Natural killer cell treated with Interleukin-12 subunit alpha and Interleukin-12 subunit beta and Interleukin-15 and Interleukin-18, amount 100 ng/mL, for 72 hours (primary cell): ENCODE measurements around the gene CUL2. TPM values are rescaled to one million over a fixed set of nuclear protein-coding genes. Genes with fewer than 3 reads are reported as not detected.
"Not testable (repeated sequence)": the region's sequence is repeated elsewhere in the genome, so short reads cannot be mapped to it uniquely, and the experiment has no call there.

Experiments
- ATAC-seq, 2 donors: fragments of 150-1000 bp; cut with Tn5 transposase in 1 of 2; sonication (Bioruptor Pico), chemical (Tn5 transposase) in 1 of 2; 2 replicates each; pipeline ENCODE4 v1.10.0; 2021
- DNase-seq: peaks from one replicate; pipeline ENCODE4 v3.0.0; 2022; ENCODE audit warnings: low spot score
- H3K27ac Mint-ChIP-seq, 2 donors: 1 replicate in 1 of 2; 2 replicates in 1 of 2; pipeline ENCODE4 v1.8.0; 2022; ENCODE audit warnings: mixed read lengths in 2 of 2, mild to moderate bottlenecking in 1 of 2, moderate library complexity in 1 of 2
- H3K27me3 Mint-ChIP-seq, 2 donors: 1 replicate in 1 of 2; 2 replicates in 1 of 2; pipeline ENCODE4 v1.8.0; 2022; ENCODE audit warnings: mixed read lengths in 2 of 2
- H3K36me3 Mint-ChIP-seq: one replicate; pipeline ENCODE4 v1.8.0; 2022; ENCODE audit warnings: mixed read lengths
- H3K4me1 Mint-ChIP-seq, 2 donors: 1 replicate in 1 of 2; 2 replicates in 1 of 2; pipeline ENCODE4 v1.8.0; 2022; ENCODE audit warnings: low read depth in 2 of 2, mixed read lengths in 2 of 2, mild to moderate bottlenecking in 1 of 2
- H3K4me3 Mint-ChIP-seq: one replicate; pipeline ENCODE4 v1.8.0; 2022; ENCODE audit warnings: mixed read lengths
- H3K9me3 Mint-ChIP-seq: 2 replicates; pipeline ENCODE4 v1.8.0; 2022; ENCODE audit warnings: mixed read lengths
- total RNA-seq, 2 donors: library from RNA; stranded (reverse); gene quantifications; one replicate each; pipeline ENCODE4 v1.2.3, GENCODE V29; 2022

The CUL2 gene
- total RNA-seq, 2 donors from 2014 or later, result 42.8 to 45.7 TPM

GRCh38 chr10:35103882-35104281 is 13.7 kb upstream of the CUL2 start:
- H3K9me3 Mint-ChIP-seq, result no peaks in the 10 kb centered on the region

GRCh38 chr10:35097510-35097909 is 7.4 kb upstream of the CUL2 start:
- Mint-ChIP-seq H3K4me3 (no peak overlapping the region), H3K27ac (no peak overlapping the region), H3K27me3 (peaks cover 15 to 17% of the 10 kb centered on the region in 2 donors), H3K4me1 (no peaks in the 10 kb centered on the region), H3K9me3 (no peaks in the 10 kb centered on the region), H3K36me3 (no peaks in the 10 kb centered on the region)
- ATAC-seq, result no peak
- no peak for DNase-seq

More at GRCh38 chr10:35103882-35104281, 13.7 kb upstream of the CUL2 start:
- ATAC-seq (no peak), DNase-seq (no peak)
- no peak overlapping the region for H3K4me3 Mint-ChIP-seq
- H3K27me3 Mint-ChIP-seq, result peaks cover 0 to 4% of the 10 kb centered on the region in 2 donors
- H3K36me3 Mint-ChIP-seq, result no peaks in the 10 kb centered on the region
- no peak overlapping the region for H3K27ac Mint-ChIP-seq
- H3K4me1 Mint-ChIP-seq, result no peaks in the 10 kb centered on the region

DNA sequence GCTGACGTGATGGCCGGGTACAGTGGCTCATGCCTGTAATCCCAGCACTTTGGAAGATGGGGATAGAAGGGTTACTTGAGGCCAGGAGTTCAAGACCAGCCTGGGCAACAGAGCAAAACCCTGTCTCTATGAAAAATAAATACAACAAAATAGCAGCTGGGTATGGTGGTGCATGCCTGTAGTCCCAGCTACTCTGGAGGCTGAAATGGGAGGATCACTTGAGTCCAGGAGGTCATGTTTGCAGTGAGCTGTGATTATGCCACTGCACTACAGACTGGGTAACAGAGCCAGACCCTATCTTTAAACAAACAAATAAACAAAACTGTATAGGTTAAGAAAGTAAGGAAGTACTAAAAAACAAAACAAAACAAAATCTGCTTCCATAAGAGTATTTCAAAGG is 6.2 kb upstream of the CUL2 start:
- no peak overlapping the region for H3K4me3 Mint-ChIP-seq
- DNase-seq (no peak), ATAC-seq (no peak)
- H3K9me3 Mint-ChIP-seq, result no peaks in the 10 kb centered on the region
- H3K36me3 Mint-ChIP-seq, result no peaks in the 10 kb centered on the region
- no peak overlapping the region for H3K27ac Mint-ChIP-seq
- peaks cover 2% of the 10 kb centered on the region in 2 donors for H3K4me1 Mint-ChIP-seq
- peaks cover 15 to 17% of the 10 kb centered on the region in 2 donors for H3K27me3 Mint-ChIP-seq

GRCh38 chr10:35092851-35093250 is 2.7 kb upstream of the CUL2 start:
- Mint-ChIP-seq H3K27me3 (peaks cover 8 to 9% of the 10 kb centered on the region in 2 donors), H3K27ac (no peak overlapping the region), H3K4me1 (peaks cover 25 to 30% of the 10 kb centered on the region in 2 donors), H3K9me3 (no peaks in the 10 kb centered on the region), H3K36me3 (peaks cover 1% of the 10 kb centered on the region), H3K4me3 (no peak overlapping the region)
- DNase-seq (no peak), ATAC-seq (no peak)

DNA sequence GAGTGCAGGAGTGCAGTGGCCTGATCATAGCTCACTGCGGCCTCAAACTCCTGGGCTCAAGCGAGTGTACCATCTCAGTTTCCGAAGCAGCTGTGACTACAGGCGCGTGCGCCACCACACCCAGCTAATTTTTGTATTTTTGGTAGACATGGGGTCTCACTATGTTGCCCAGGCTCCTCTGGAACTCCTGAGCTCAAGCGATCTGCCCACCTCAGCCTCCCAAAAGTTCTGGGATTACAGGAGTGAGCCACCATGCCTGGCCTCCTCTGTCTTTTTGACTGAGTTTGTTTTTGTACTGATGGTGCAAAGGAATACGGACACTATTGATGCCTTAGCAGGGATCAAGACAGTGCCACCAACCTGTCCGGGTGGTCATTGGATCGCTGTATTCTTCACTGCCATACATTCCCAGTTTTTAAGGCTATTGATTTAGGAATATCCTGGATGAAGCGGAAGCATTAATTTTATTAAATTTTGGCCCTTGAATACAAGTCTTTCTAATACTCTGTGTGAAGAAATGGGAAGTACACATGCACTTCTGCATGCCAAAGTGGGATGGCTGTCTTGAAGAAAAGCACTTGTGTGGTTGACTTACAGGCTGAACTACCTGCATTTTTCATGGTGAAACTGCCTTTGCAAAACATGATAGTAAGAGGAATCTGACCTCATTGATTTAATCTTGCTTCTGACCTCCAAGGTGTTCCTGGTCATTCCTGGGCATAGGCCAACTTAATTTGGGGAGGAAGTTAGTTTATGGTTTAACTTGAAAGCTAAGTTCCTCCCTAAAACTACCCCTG is 2.1 kb upstream of the CUL2 start:
- Mint-ChIP-seq H3K36me3 (peaks cover 8% of the 10 kb centered on the region), H3K27me3 (peaks cover 8 to 9% of the 10 kb centered on the region in 2 donors), H3K9me3 (no peaks in the 10 kb centered on the region), H3K27ac (no peak overlapping the region), H3K4me3 (no peak overlapping the region), H3K4me1 (peaks cover 32 to 36% of the 10 kb centered on the region in 2 donors)
- DNase-seq (no peak), ATAC-seq (no peak)

DNA sequence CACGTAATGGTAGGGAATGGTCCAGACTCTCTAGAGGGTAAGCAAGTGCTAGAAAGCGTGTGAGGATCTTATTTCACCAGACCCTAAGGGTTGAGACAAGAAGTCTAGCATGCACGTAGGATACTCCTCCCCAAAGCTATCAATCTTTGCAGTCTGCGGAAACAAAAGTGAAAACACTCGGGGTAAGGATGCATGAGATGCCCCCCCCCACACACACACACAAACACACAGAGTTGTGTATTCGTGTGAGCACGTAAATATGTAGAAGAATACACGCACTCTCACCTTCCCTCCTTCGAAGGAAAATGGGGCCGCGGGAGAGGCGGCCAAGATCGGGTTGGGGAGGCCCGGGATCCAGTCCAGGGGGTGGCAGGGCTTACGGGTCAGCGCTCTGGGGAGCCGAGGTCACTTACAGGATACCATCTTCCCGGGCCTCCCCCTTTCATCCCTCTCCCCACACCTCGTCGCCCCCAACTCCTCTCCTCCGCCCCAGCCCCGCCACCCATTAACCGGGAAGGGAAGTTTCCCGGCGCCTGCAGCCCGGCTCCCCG is 455 bp downstream of the CUL2 start:
- H3K4me1 Mint-ChIP-seq, result peaks cover 42 to 47% of the 10 kb centered on the region in 2 donors
- ATAC-seq, result peak; percentile 25 to 53
- H3K4me3 Mint-ChIP-seq, result peak overlapping the region; percentile 96
- H3K27me3 Mint-ChIP-seq, result no peaks in the 10 kb centered on the region
- peaks cover 8% of the 10 kb centered on the region for H3K36me3 Mint-ChIP-seq
- DNase-seq, result no peak
- no peaks in the 10 kb centered on the region for H3K9me3 Mint-ChIP-seq
- H3K27ac Mint-ChIP-seq, result peak overlapping the region; percentile 91 to 93

DNA sequence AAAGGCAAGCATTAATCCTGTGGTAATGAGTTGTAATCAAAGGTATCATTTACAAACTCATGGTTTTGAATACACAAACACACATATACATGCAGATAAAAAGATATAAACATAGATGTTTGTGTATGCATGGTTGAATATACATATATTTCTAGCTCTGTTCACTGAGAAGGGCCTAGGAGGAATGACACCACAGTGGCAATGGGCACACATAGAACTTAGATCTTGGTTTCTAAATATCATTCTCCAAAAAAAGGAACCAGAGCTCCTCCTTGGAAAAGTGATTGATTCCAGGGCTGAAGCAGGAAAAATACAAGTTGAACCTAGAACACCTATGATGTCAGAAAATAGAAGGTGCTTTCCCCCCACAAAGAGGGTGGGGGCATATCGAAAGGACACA is 6.9 kb downstream of the CUL2 start:
- no peak for DNase-seq
- Mint-ChIP-seq H3K4me1 (peaks cover 47 to 51% of the 10 kb centered on the region in 2 donors), H3K4me3 (no peak overlapping the region), H3K27ac (no peak overlapping the region), H3K27me3 (no peaks in the 10 kb centered on the region), H3K9me3 (no peaks in the 10 kb centered on the region), H3K36me3 (peaks cover 8% of the 10 kb centered on the region)
- no peak for ATAC-seq

DNA sequence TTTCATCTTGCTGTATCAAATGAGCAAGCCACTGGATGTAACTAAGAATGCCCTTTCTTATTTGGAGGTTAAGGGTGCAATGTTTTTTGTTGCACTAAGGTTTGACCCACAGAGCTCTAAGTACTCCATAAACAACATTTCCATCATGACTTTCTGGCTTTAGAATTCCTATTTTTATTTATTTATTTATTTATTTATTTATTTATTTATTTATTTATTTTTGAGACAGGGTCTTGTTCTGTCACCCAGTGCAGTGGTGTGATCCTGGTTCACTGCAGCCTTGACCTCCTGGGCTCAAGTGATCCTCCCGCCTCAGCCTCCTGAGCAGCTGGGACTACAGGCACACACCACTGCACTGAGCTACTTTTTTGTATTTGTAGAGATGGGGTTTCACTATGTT is 9.9 kb downstream of the CUL2 start:
- H3K27me3 Mint-ChIP-seq, H3K36me3 Mint-ChIP-seq, H3K4me3 Mint-ChIP-seq, DNase-seq, H3K27ac Mint-ChIP-seq, H3K9me3 Mint-ChIP-seq, ATAC-seq: not testable (repeated sequence)
- H3K4me1 Mint-ChIP-seq, result peaks cover 28 to 31% of the 10 kb centered on the region in 2 donors

- H3K36me3 Mint-ChIP-seq, result no peaks in the 10 kb centered on the region
- H3K9me3 Mint-ChIP-seq, result no peaks in the 10 kb centered on the region
- H3K27me3 Mint-ChIP-seq, result no peaks in the 10 kb centered on the region
- no peak for DNase-seq
- H3K4me3 Mint-ChIP-seq, result no peak overlapping the region
- H3K4me1 Mint-ChIP-seq, result peaks cover 31% of the 10 kb centered on the region in 2 donors
- ATAC-seq, result no peak
- no peak overlapping the region for H3K27ac Mint-ChIP-seq
Measured at GRCh38 chr10:35079763-35080162, 10.4 kb downstream of the CUL2 start.

DNA sequence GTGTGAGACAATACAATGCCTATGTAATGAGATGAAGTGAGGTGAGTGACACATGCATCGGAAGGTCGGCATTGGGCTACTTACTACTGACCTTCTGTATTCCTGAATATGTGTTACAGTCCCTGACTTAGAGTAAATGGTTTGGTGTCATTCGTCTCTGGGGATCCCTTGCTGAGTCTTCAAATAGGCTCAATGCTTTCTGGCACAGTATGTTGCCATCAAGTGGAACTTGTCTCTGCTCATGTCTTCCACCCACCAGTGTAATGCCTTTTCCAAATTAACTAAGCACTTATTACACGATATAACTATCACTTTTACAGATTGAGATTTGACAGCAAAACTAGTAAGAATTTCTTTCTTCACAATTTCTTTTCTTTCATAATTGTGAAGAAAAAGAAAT is 10.9 kb downstream of the CUL2 start:
- no peak for ATAC-seq
- Mint-ChIP-seq H3K4me1 (peaks cover 31% of the 10 kb centered on the region in 2 donors), H3K9me3 (no peaks in the 10 kb centered on the region), H3K27me3 (no peaks in the 10 kb centered on the region), H3K4me3 (no peak overlapping the region), H3K27ac (no peak overlapping the region), H3K36me3 (no peaks in the 10 kb centered on the region)
- DNase-seq, result no peak

DNA sequence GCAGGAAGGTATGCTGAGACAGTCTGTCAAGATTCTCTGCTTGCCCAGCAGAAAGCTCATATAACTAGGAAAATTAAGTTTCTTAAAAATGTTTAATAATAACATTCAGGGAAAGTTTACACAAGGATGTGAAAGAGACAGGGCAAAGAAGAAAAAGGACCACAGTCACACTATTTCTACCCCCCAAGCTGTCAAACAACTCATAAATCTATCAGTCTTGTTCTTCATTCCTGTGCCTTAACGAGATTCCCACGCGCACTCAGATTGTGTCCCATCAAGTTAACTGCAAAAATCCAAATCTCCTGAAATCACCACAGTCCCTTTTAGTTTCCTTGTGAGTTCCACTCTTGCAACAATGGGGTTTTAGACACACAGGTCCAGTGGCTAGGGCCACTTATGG is 14.9 kb downstream of the CUL2 start:
- Mint-ChIP-seq H3K4me3 (no peak overlapping the region), H3K27me3 (no peaks in the 10 kb centered on the region), H3K36me3 (no peaks in the 10 kb centered on the region), H3K4me1 (peaks cover 15 to 18% of the 10 kb centered on the region in 2 donors), H3K9me3 (no peaks in the 10 kb centered on the region), H3K27ac (no peak overlapping the region)
- DNase-seq (no peak), ATAC-seq (no peak)

DNA sequence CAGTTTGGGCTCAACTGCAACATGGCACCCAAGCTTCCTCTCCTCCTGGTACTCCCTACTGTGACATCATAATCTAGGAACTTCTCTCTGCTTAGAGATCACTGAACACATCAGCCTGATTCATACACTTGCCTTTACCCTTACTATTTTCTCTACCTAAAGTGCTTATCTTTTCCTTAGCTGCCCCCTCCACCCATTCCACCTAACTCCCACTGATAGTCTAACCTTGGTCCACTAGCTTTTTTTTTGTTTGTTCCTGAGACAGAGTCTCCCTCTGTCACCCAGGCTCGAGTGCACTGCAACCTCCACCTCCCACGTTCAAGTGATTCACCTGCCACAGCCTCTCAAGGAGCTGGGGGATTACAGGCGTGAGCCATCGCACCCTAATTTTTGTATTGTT is 15.9 kb downstream of the CUL2 start:
- no peak for DNase-seq
- no peak overlapping the region for H3K4me3 Mint-ChIP-seq
- no peaks in the 10 kb centered on the region for H3K27me3 Mint-ChIP-seq
- no peaks in the 10 kb centered on the region for H3K9me3 Mint-ChIP-seq
- H3K27ac Mint-ChIP-seq, result no peak overlapping the region
- no peak for ATAC-seq
- no peaks in the 10 kb centered on the region for H3K36me3 Mint-ChIP-seq
- peaks cover 9 to 13% of the 10 kb centered on the region in 2 donors for H3K4me1 Mint-ChIP-seq

- no peaks in the 10 kb centered on the region for H3K27me3 Mint-ChIP-seq
- H3K4me3 Mint-ChIP-seq, result no peak overlapping the region
- no peak for DNase-seq
- H3K27ac Mint-ChIP-seq, result peak overlapping the region in 1 of 2 donors; percentile 75
- no peak for ATAC-seq
- H3K9me3 Mint-ChIP-seq, result no peaks in the 10 kb centered on the region
- H3K4me1 Mint-ChIP-seq, result peaks cover 7 to 13% of the 10 kb centered on the region in 2 donors
- H3K36me3 Mint-ChIP-seq, result no peaks in the 10 kb centered on the region
Measured at GRCh38 chr10:35070521-35070920, 19.6 kb downstream of the CUL2 start.

DNA sequence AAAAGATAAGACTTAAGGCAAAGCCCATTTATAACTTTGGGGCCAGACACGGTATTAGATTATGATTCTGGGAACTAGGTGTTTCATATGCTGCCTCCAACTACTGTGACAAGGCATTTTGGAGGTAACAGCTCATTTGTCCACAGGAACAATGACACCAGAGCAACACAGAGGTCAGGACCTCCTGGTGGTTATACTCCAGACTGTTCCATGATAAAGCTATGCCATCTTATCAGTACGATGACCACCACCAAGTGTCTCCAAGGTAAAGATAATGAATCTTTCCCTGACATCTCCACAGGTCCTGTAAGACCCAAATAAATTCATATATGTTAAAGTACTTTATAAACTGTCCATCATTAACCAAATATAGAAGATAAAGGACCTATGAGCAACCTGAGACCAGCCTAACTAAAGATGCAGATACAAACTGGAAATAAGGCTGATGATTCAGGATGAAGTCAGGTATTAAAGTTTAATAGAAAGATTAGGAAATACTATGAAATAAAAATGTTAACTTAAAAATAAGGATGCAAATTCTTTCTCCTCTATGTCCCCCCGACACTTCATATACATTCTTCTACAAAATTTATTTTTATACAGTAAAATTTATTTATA is 26.2 kb downstream of the CUL2 start:
- H3K4me3 Mint-ChIP-seq, result no peak overlapping the region

More for the DNA sequence above, 26.2 kb downstream of the CUL2 start:
- ATAC-seq (no peak), DNase-seq (no peak)
- Mint-ChIP-seq H3K27me3 (no peaks in the 10 kb centered on the region), H3K4me1 (peaks cover 4 to 6% of the 10 kb centered on the region in 2 donors), H3K36me3 (peaks cover 6% of the 10 kb centered on the region), H3K27ac (no peak overlapping the region), H3K9me3 (no peaks in the 10 kb centered on the region)
